ENCODE measurements around the gene USP27X. TPM values are rescaled to one million over a fixed set of nuclear protein-coding genes. Genes with fewer than 3 reads are reported as not detected.

Gene USP27X
- 1.4 and 1.9 TPM in 2 replicates for total RNA-seq

GRCh38 chrX:49878834-49879655 is at the start of gene USP27X:
Gene USP27X (plus strand): TSS chrX:49879484. CDS start chrX:49880308, 824 bp downstream.

DNA sequence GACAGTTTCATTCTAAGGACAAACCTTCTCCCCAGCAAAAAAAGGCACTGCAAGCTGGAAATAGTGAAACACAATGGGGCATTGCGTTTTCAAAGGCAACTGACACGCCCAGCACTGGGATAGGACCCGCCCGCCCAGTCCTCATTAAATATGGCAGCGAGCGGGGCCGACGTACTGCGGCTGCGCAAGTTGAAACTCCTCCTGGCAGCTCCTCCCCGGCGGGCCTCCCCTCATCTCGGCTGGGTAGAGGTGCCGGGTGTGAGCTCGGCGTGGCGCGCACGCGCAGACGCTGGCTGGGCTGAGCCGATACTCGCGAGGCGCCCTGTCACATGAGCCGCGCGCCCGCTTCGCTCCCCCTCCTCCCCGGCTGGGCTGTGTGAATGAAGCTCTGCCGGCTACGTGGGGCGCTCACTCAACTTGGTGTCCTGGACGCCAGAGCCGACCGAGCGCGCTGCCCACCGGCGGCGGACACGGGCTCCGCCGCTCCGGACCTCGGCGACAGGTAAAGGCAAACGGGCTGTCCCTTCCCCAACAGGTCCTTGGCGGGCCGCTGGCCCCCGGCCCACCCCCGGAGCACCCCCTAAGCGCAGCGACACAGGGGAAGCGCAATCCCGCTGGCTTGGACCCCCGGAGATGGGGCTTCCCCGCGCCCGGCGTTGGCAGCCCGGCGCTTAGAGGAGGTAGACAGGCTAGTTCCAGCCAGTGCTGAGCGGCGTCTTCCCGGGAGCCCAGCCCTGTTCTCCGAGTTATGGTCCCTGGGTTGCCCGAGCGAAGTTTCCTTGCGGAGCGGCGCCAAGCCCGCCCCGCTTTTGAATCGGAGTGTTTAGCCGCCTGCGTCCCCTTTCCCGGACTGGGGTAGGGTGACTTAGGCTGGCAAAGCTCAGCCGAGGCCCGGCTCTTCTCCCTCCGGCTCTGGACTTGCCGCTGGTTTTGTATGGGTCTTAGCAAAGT is 43.3 kb downstream of the USP27X start, which contains the start of gene CLCN5:
Gene CLCN5 (plus strand): TSS at position 306 of the 951 bp plus-strand sequence. CDS start 2,703 bp downstream, outside the sequence.

Other genes starting within 250 kb of the USP27X start
- gene PAGE1, start 183.5 kb upstream of the USP27X start, total RNA-seq = not detected in 2 replicates
- gene PAGE4, start 50.2 kb upstream of the USP27X start, total RNA-seq = not detected in 2 replicates
- 1.7 and 1.8 TPM in 2 replicates for gene CLCN5, start 43.1 kb downstream of the USP27X start, total RNA-seq